ENCODE results near the gene PTCRA.

The PTCRA gene

DNA sequence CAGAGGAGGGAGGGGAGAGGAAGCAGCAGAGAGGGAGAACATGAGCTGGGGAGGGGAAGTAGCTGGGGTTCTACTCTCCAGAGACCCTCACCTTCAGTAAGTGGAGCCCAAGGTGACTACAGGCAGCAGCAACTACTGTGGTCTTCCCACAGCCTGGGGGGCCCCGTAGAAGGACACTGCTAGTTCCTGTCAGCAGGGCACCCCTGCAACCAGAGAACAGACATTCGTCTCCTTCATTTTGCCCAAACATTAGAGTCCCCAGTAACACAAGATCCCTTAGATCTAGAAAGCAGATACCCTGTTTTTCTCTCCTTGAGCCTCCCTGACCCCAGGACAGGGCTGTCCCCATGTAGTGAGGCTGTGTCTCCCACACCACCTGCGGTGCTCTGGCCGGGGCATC is 52.9 kb downstream of the PTCRA start:
- FAIRE-seq = no peak
- TF ChIP-seq POLR2A (IDR thresholded peaks at IDR 0.05; ENCODE audit: low read depth, low read length) (no peak), TAF1 (IDR thresholded peaks at IDR 0.05; ENCODE audit: borderline replicate concordance, low read depth, low read length) (no peak), POLR2AphosphoS5 (IDR thresholded peaks at IDR 0.05; ENCODE audit: low read depth, low read length) (no peak)
- DNase-seq (ENCODE audit: insufficient read length) = no peak

DNA sequence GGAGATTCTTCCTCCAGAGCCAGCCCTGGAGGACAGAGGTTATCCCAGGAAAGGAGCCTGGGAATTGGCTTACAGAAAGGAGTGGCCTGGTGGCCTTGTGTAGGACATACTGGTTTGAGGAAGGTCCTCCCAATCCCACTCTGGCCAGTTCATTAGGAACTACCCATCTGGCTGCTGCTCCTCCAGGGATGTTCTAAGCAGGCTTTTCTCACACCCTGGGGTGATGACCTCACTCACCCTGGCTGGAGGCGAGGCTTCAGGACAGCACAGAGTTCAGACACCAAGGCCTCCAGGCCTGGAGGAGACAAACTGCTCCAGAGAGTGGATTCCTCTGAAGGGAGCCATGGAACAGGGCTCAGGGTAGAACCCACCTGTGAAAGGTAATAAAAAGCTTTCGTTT is 53.6 kb downstream of the PTCRA start:
- TF ChIP-seq POLR2A (IDR thresholded peaks at IDR 0.05; ENCODE audit: low read depth, low read length) (no peak), TAF1 (IDR thresholded peaks at IDR 0.05; ENCODE audit: borderline replicate concordance, low read depth, low read length) (no peak), POLR2AphosphoS5 (IDR thresholded peaks at IDR 0.05; ENCODE audit: low read depth, low read length) (no peak)
- no peak for FAIRE-seq
- no peak for DNase-seq (ENCODE audit: insufficient read length)

DNA sequence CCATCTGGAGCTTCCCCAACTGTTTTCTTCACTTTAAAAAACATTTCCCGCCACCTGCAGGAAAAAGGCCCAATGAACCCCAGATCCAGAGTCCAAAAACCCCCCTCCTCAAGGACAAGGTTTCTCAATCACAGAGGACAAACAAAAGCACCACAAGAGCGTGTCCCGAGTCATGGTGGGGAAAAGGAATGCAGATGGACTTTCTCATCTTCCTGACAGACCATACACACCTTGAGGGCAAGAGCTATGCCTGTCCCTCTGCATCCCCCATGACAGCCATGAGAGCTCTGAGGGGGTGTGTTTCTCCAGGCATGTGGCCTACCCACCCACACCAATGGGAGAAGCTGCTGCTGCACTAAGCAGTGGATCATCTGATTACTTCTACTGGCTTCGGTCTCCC is 54.1 kb downstream of the PTCRA start:
- DNase-seq (ENCODE audit: insufficient read length) (no peak), FAIRE-seq (no peak)
- no peak for TF ChIP-seq POLR2A (IDR thresholded peaks at IDR 0.05; ENCODE audit: low read depth, low read length)
- TF ChIP-seq POLR2AphosphoS5 (IDR thresholded peaks at IDR 0.05; ENCODE audit: low read depth, low read length) = no peak
- TF ChIP-seq TAF1 (IDR thresholded peaks at IDR 0.05; ENCODE audit: borderline replicate concordance, low read depth, low read length) = no peak

DNA sequence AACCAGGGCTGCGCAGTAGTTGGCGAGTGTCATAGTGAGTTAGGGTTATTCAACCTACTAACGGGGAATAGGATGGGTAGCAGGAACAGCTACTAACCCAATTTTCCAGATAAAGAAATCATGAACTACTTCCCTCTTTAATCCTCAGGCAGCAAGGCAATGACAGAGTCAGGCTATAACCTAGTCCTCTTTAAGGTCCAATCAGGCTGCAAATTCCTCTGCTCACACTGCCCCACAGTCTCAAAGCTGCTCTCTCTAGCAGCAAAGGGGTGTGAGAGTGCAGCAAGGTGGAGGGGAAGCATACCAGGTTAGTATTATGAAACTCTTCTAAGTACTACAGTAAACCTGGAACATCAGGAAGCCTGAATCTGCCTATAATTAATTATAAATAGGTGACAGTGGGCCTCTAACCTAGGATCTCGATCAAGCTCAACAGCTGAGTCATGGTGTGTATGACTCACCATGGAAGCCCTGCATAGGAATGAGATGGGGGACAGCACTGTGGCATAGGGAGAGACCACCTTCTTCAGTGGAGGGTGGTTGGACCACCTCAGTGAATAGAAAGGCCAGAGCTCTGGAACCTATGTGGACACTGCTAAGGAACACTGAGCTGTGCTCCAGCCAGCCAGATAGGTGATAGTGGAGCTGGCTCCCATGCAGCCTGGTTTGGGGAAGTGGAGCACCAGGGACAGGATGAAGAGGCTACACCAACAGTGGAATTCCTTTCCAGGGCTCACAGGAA is 55.2 kb downstream of the PTCRA start:
- DNase-seq (ENCODE audit: insufficient read length) (no peak), FAIRE-seq (no peak)
- no peak for TF ChIP-seq TAF1 (IDR thresholded peaks at IDR 0.05; ENCODE audit: borderline replicate concordance, low read depth, low read length)
- TF ChIP-seq POLR2A (IDR thresholded peaks at IDR 0.05; ENCODE audit: low read depth, low read length) = no peak
- no peak for TF ChIP-seq POLR2AphosphoS5 (IDR thresholded peaks at IDR 0.05; ENCODE audit: low read depth, low read length)

DNA sequence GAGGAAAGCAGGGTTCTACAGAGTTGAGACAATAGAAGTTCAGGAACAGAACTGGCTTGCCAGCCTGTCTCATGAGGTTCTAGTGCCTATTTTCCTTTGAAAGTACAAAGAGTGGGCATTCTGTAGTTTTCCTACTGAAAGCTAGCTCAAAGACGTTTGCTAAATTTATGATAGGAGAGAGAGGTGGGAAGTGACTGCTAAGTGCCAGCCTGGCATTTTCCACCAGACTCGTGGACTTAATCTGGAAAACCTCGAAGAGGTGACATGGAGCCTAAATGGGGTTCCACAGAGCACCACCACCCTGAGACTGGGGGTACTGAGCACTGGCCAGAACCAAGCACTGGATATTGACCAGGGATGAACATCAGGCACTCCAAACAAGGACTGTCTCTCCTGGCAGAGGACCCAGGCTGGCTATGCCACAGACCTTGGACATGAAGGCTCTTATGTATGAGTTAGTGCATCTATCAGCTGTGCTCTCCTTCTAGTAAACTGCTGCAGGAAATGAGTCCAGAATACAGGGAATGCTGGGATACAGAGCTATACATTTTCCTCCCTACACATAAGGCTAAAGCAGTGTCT is 56.0 kb downstream of the PTCRA start:
- DNase-seq (ENCODE audit: insufficient read length) (no peak), FAIRE-seq (no peak)

DNA sequence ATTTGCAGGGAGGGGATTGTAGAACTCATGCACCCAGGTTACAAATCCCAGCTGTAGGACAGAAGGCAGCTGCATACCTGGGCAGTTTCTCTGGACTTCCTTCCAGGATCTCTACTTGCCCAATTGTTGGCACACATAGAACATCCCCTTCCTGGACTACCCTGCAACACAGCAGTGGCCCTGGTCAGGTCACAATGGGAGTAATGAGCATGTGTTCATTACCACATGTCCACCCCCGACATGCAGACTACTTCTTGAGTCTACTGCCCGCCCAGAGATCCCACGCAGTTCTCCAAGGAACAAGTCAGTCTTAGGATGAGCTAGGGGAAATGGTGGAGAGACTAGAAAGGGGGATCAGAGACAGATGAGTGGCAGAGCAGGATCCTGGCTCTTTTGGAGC is 58.1 kb downstream of the PTCRA start:
- DNase-seq (ENCODE audit: insufficient read length) = no peak
- no peak for FAIRE-seq
- no peak for TF ChIP-seq POLR2AphosphoS5 (IDR thresholded peaks at IDR 0.05; ENCODE audit: low read depth, low read length)
- TF ChIP-seq TAF1 (IDR thresholded peaks at IDR 0.05; ENCODE audit: borderline replicate concordance, low read depth, low read length) = no peak
- no peak for TF ChIP-seq POLR2A (IDR thresholded peaks at IDR 0.05; ENCODE audit: low read depth, low read length)

More for the DNA sequence above, 56.0 kb downstream of the PTCRA start:
- no peak for TF ChIP-seq POLR2AphosphoS5 (IDR thresholded peaks at IDR 0.05; ENCODE audit: low read depth, low read length)
- TF ChIP-seq TAF1 (IDR thresholded peaks at IDR 0.05; ENCODE audit: borderline replicate concordance, low read depth, low read length) = no peak
- no peak for TF ChIP-seq POLR2A (IDR thresholded peaks at IDR 0.05; ENCODE audit: low read depth, low read length)

DNA sequence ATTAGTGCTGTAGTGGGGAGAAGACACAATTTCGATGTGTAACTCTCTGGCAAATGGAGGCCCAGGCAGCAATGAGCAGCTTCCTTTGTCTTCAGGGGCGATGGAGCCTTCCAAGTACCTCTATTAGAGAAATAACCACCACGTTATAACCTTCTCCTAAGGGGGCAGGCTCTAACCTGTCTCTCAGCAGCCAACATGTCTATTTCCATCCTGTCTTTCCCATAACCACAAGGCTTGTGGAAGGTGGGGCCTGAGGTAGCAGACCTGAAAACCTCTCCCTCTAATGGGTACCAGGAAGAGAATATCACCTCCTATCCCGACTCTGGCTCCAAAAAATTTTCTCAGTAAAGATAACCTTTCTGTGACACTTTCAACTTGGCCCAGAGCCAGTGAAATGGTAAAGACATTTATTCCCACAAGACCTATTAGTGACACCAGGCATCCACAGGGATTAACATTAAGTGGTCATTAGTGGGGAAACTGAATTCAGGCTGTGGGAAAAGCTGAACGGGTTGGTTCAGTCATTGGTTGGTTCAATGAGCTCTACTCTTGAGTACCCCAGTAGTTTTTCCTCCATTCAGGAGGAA is 59.2 kb downstream of the PTCRA start:
- FAIRE-seq (no peak), DNase-seq (ENCODE audit: insufficient read length) (no peak)
- TF ChIP-seq POLR2A (IDR thresholded peaks at IDR 0.05; ENCODE audit: low read depth, low read length) = no peak
- no peak for TF ChIP-seq TAF1 (IDR thresholded peaks at IDR 0.05; ENCODE audit: borderline replicate concordance, low read depth, low read length)
- TF ChIP-seq POLR2AphosphoS5 (IDR thresholded peaks at IDR 0.05; ENCODE audit: low read depth, low read length) = no peak
